ENCODE measurements around the gene EIF3J.

The EIF3J gene

GRCh38 chr15:44500555-44500954, 36.4 kb upstream of the EIF3J start:
- no peak for DNase-seq (ENCODE audit: low read depth, low spot score)
- H3K4me3 ChIP-seq (ENCODE audit: low read depth, low read length): no peak overlapping the region
- no peak for TF ChIP-seq CTCF (IDR thresholded peaks at IDR 0.05; ENCODE audit: insufficient read depth, low read length, missing control alignments)
- CTCF ChIA-PET: interaction anchor here (1.3 to 2.0 kb wide), 14 partner anchors 9 to 630 kb away, joined by 3 to 44 read pairs (median 8); partner anchors contain the start of gene CTDSPL2
- POLR2A ChIA-PET: no interaction called here

- TF ChIP-seq CTCF (IDR thresholded peaks at IDR 0.05; ENCODE audit: insufficient read depth, low read length, missing control alignments): peak; percentile 42
- ChIA-PET CTCF (interaction anchor here (0.7 to 2.0 kb wide), 34 partner anchors 8 to 642 kb away, joined by 3 to 44 read pairs (median 4); partner anchors contain the start of gene CTDSPL2), POLR2A (no interaction called here)
- no peak overlapping the region for H3K4me3 ChIP-seq (ENCODE audit: low read depth, low read length)
- DNase-seq (ENCODE audit: low read depth, low spot score): peak; percentile 17
These were observed 35.1 kb upstream of the EIF3J start for GRCh38 chr15:44501768-44502366.

GRCh38 chr15:44516436-44516835, 20.5 kb upstream of the EIF3J start:
- CTCF ChIA-PET: interaction anchor here (0.6 to 3.0 kb wide), 2 partner anchors 15 to 644 kb away, joined by 3 to 14 read pairs; no protein-coding TSS in a partner anchor
- POLR2A ChIA-PET: interaction anchor here (0.5 kb wide), 1 partner anchor 228 kb away, joined by 4 read pairs; the partner anchor contains the start of gene GOLM2
- no peak for TF ChIP-seq CTCF (IDR thresholded peaks at IDR 0.05; ENCODE audit: insufficient read depth, low read length, missing control alignments)
- DNase-seq (ENCODE audit: low read depth, low spot score): no peak
- no peak overlapping the region for H3K4me3 ChIP-seq (ENCODE audit: low read depth, low read length)

GRCh38 chr15:44519537-44519936, 17.4 kb upstream of the EIF3J start:
- POLR2A ChIA-PET: no interaction called here

GRCh38 chr15:44525018-44525417, 11.9 kb upstream of the EIF3J start:
- ChIA-PET POLR2A (interaction anchor here (0.7 kb wide), 1 partner anchor 12 kb away, joined by 5 read pairs; the partner anchor contains the start of gene EIF3J), CTCF (interaction anchor here (0.9 to 1.0 kb wide), 2 partner anchors 23 to 34 kb away, joined by 3 read pairs; no protein-coding TSS in a partner anchor)
- no peak for DNase-seq (ENCODE audit: low read depth, low spot score)
- TF ChIP-seq CTCF (IDR thresholded peaks at IDR 0.05; ENCODE audit: insufficient read depth, low read length, missing control alignments): no peak
- H3K4me3 ChIP-seq (ENCODE audit: low read depth, low read length): no peak overlapping the region

More at GRCh38 chr15:44519537-44519936, 17.4 kb upstream of the EIF3J start:
- no peak for DNase-seq (ENCODE audit: low read depth, low spot score)
- CTCF ChIA-PET: interaction anchor here (1.3 to 1.9 kb wide), 2 partner anchors 17 to 18 kb away, joined by 3 to 8 read pairs; partner anchors contain the start of gene EIF3J
- no peak for TF ChIP-seq CTCF (IDR thresholded peaks at IDR 0.05; ENCODE audit: insufficient read depth, low read length, missing control alignments)
- no peak overlapping the region for H3K4me3 ChIP-seq (ENCODE audit: low read depth, low read length)

- no peak for TF ChIP-seq CTCF (IDR thresholded peaks at IDR 0.05; ENCODE audit: insufficient read depth, low read length, missing control alignments)
- no peak overlapping the region for H3K4me3 ChIP-seq (ENCODE audit: low read depth, low read length)
- CTCF ChIA-PET: interaction anchor here (1.4 kb wide), 1 partner anchor 16 kb away, joined by 3 read pairs; no protein-coding TSS in a partner anchor
- POLR2A ChIA-PET: interaction anchor here (2.6 kb wide), 1 partner anchor 10 kb away, joined by 12 read pairs; the partner anchor contains the start of gene EIF3J
- no peak for DNase-seq (ENCODE audit: low read depth, low spot score)
These were observed 9.7 kb upstream of the EIF3J start for GRCh38 chr15:44527241-44527640.

All from AG04449 (cell line).